Measurements from ENCODE around the gene GBF1.
"Not testable (repeated sequence)": the region's sequence is repeated elsewhere in the genome, so short reads cannot be mapped to it uniquely, and the experiment has no call there.

The GBF1 gene

GRCh38 chr10:102245082-102245931 lies at the start of gene GBF1:
TSS of gene GBF1 (plus strand) at chr10:102245532. CDS start at chr10:102258939, 13,407 bp downstream.
- Mint-ChIP-seq H3K27me3 (peaks cover 21% of the 10 kb centered on the region), H3K36me3 (peaks cover 7% of the 10 kb centered on the region), H3K4me3 (peak within 1 kb of the TSS; percentile 98), H3K27ac (peak within 1 kb of the TSS; percentile 88), H3K4me1 (peaks cover 48% of the 10 kb centered on the region), H3K9me3 (no peaks in the 10 kb centered on the region)
- peak; percentile 97 for ATAC-seq

DNA sequence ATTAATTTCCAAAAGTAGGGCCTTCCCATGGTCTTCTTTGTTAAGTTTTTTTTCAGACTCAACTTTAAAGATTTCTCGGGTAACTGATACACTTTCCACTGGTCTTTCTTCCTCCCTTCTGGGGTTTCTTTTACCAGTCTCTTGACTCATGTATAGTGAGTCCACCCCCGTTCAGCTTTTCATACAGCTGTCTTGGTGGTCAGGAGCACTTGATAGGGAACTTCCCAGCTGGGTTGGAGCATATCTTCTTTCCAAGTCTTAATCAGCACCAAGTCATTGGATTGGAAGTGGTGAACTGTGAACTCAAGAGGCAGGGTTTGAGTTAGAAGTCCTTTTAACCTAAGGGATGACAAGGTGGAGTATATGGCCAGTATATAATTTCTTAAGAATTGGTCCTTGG lies 48.4 kb upstream of the GBF1 start:
- peak; percentile 64 for ATAC-seq
- peaks cover 19% of the 10 kb centered on the region for H3K27me3 Mint-ChIP-seq
- H3K4me3 Mint-ChIP-seq: no peak overlapping the region
- H3K4me1 Mint-ChIP-seq: peaks cover 9% of the 10 kb centered on the region
- H3K27ac Mint-ChIP-seq: no peak overlapping the region
- no peaks in the 10 kb centered on the region for H3K36me3 Mint-ChIP-seq
- peaks cover 4% of the 10 kb centered on the region for H3K9me3 Mint-ChIP-seq

- peaks cover 30% of the 10 kb centered on the region for H3K27me3 Mint-ChIP-seq
- H3K27ac Mint-ChIP-seq: no peak overlapping the region
- H3K4me1 Mint-ChIP-seq: peaks cover 17% of the 10 kb centered on the region
- no peaks in the 10 kb centered on the region for H3K36me3 Mint-ChIP-seq
- ATAC-seq: no peak
- no peaks in the 10 kb centered on the region for H3K9me3 Mint-ChIP-seq
- H3K4me3 Mint-ChIP-seq: no peak overlapping the region
Observed at GRCh38 chr10:102198027-102198426, 47.3 kb upstream of the GBF1 start.

DNA sequence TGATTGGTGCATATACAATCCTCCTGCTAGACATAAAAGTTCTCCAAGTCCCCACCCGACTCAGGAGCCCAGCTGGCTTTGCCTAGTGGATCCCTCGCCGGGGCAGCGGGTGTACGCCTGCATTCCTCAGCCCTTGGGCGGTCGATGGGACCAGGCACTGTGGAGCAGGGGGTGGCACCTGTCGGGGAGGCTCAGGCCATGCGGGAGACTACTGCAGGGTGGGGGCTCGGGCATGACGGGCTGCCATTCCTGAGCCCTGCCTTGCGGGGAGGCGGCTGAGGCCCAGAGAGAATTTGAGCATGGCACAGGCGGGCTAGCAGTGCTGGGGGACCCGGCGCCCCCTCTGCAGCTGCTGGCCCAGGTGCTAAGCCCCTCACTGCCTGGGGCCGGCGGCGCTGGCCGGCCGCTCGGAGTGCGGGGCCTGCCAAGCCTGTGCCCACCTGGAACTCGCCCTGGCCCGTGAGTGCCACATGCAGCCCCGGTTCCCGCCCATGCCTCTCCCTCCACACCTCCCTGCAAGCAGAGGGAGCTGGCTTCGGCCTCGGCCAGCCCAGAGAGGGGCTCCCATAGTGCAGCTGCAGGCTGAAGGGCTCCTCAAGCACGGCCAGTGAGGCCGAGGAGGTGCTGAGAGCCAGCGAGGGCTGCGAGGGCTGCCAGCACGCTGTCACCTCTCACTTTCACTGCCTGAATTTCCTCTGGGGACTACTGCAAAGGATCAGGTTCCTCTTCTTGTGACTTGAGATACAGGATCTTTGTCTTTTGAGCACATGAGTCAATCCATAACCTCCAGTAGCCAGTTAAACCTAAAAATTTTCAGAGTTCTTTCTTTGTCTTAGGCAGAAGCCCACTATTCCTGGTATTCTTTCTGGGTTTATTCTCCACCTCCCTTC lies 44.3 kb upstream of the GBF1 start:
- ATAC-seq: peak; percentile 90
- Mint-ChIP-seq H3K27ac (no peak overlapping the region), H3K36me3 (peaks cover 8% of the 10 kb centered on the region), H3K9me3 (peaks cover 5% of the 10 kb centered on the region), H3K4me1 (peaks cover 17% of the 10 kb centered on the region), H3K4me3 (no peak overlapping the region), H3K27me3 (peaks cover 34% of the 10 kb centered on the region)

DNA sequence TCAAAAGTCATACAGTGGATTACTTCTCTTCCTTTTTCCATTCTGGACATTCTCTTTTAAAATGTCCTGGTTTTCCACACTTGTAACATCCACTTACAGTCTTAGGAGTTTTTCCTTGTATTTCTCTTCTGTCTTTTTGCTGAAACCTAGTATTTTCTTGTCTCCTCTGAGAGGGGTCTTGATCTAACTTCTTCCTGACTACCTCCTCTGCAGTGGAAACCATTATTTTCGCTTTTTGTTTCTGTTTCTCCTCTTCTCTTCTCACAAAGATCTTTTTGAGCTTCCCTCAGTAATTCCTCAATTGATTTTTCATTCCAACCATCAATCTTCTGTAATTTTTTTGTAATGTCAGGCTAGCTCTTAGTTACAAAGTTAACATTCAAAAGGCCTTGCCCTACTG lies 42.9 kb upstream of the GBF1 start:
- Mint-ChIP-seq H3K4me3 (no peak overlapping the region), H3K9me3 (peaks cover 5% of the 10 kb centered on the region), H3K4me1 (peaks cover 17% of the 10 kb centered on the region), H3K27me3 (peaks cover 34% of the 10 kb centered on the region), H3K27ac (peak overlapping the region; percentile 20), H3K36me3 (peaks cover 8% of the 10 kb centered on the region)
- no peak for ATAC-seq

- Mint-ChIP-seq H3K27me3 (peaks cover under 1% of the 10 kb centered on the region), H3K9me3 (peaks cover 5% of the 10 kb centered on the region), H3K4me3 (no peak overlapping the region), H3K27ac (no peak overlapping the region), H3K36me3 (peaks cover 4% of the 10 kb centered on the region), H3K4me1 (peaks cover 5% of the 10 kb centered on the region)
- no peak for ATAC-seq
Observed at GRCh38 chr10:102208311-102209035, 36.9 kb upstream of the GBF1 start.

GRCh38 chr10:102211615-102212299 lies 33.6 kb upstream of the GBF1 start:
- Mint-ChIP-seq H3K9me3 (no peaks in the 10 kb centered on the region), H3K4me1 (peaks cover 11% of the 10 kb centered on the region), H3K27ac (no peak overlapping the region), H3K27me3 (no peaks in the 10 kb centered on the region), H3K36me3 (no peaks in the 10 kb centered on the region), H3K4me3 (no peak overlapping the region)
- ATAC-seq: no peak

DNA sequence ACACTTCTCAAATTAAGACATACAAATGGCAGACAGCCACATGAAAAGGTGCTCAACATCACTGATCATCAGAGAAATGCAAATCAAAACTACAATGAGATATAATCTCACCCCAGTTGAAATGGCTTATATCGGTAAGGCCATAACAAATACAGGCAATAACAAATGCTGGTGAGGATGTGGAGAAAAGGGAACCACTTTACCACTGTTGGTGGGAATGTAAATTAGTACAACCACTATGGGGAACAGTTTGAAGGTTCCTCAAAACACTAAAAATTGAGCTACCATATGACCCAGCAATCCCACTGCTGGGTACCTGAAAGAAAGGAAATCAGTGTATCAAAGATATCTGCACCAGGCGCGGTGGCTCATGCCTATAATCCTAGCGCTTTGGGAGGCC lies 31.7 kb upstream of the GBF1 start:
- ATAC-seq, H3K36me3 Mint-ChIP-seq, H3K4me3 Mint-ChIP-seq, H3K9me3 Mint-ChIP-seq, H3K27ac Mint-ChIP-seq, H3K27me3 Mint-ChIP-seq: not testable (repeated sequence)
- peaks cover 11% of the 10 kb centered on the region for H3K4me1 Mint-ChIP-seq

DNA sequence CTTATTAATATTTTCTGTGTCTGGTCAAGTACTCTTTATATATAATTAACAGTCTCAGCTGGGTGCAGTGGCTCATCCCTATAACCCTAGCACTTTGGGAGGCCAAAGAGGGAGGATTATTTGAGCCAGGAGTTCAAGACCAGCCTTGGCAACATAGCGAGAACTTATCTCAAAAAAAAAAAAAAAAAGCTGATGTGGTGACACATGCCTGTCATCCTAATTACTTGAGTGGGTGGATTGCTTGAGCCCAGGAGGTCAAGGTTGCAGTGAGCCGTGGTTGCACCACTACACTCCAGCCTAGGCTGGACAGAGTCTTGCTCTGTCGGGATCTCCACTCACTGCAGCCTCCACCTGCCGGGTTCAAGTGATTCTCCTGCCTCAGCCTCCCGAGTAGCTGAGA lies 26.0 kb upstream of the GBF1 start:
- no peaks in the 10 kb centered on the region for H3K4me1 Mint-ChIP-seq

DNA sequence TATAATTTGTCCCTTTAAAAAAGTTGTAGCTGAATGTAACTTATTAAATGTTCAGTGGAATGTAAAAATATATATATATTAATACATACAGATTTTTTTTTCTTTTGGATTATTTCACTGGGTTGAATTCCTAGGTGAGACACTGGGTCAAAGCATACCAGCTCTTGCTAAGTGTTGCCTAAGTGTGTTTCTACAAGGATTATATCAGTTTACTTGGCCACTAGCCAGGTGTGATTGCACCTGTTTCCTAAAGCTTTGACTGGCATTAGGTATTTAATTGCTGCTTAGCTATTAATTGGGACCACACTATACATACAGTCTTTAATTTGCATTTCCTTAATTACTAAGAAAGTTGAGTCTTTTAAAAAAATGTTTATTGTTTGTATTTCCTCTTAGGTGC lies 24.7 kb upstream of the GBF1 start:
- Mint-ChIP-seq H3K9me3 (no peaks in the 10 kb centered on the region), H3K4me1 (peaks cover 2% of the 10 kb centered on the region), H3K27me3 (peaks cover 12% of the 10 kb centered on the region), H3K4me3 (no peak overlapping the region), H3K27ac (no peak overlapping the region), H3K36me3 (no peaks in the 10 kb centered on the region)
- ATAC-seq: no peak

More for the DNA sequence above, 26.0 kb upstream of the GBF1 start:
- Mint-ChIP-seq H3K9me3 (no peaks in the 10 kb centered on the region), H3K4me3 (no peak overlapping the region), H3K27ac (no peak overlapping the region), H3K36me3 (no peaks in the 10 kb centered on the region), H3K27me3 (peaks cover 8% of the 10 kb centered on the region)
- no peak for ATAC-seq

- H3K27ac Mint-ChIP-seq: no peak overlapping the region
- ATAC-seq: no peak
- no peak overlapping the region for H3K4me3 Mint-ChIP-seq
- H3K36me3 Mint-ChIP-seq: no peaks in the 10 kb centered on the region
- H3K9me3 Mint-ChIP-seq: no peaks in the 10 kb centered on the region
- H3K27me3 Mint-ChIP-seq: peaks cover 34% of the 10 kb centered on the region
- H3K4me1 Mint-ChIP-seq: peaks cover 17% of the 10 kb centered on the region
Observed at GRCh38 chr10:102222797-102223196, 22.5 kb upstream of the GBF1 start.

DNA sequence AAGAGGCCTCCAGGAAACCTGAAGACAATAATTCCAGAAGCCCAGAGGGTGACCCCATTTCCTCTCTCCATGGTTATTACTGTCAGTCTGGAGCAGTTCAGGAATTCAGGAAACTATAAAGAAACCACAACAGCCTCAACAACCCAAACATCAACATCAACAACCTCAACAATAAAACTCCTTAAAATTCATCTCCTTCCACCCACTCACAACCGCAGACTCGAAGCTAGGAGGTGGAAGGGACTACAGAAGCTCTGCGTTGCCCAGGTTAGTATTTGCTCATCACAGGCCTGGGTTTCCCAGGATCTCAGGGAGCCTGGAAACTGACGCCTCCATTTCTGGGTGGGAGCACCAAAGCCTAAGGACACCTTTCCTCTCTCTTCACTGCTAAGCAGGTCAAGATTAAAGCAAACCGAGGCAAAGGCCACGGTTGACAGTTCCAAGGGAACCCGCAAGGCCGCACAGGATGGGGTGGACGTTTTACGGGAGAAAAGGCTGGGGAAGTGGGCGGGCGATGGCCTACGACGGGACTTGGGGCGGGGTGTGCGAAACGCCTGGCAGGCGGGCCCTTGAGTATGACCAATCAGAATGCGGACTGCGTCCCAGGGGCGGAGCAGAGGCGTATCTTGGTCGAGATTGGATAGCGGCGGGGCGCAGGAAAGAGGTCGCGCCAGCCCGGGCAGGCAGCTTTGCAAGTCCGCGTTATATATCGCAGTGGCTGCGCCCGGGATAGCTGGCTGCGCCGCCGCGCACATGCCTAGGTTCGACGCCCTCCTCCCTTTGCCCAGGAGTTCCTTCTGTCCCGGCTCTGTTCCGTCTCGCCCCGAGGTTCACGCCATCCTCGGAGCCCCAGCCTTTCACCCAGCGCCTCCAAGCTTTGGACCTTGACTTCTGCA lies 19.4 kb upstream of the GBF1 start, which contains the start of gene ELOVL3:
ELOVL3 (plus strand) TSS at position 654 of the 896 bp plus-strand sequence. CDS start 250 bp downstream, outside the sequence.
- Mint-ChIP-seq H3K9me3 (no peaks in the 10 kb centered on the region), H3K4me1 (peaks cover 29% of the 10 kb centered on the region), H3K36me3 (no peaks in the 10 kb centered on the region), H3K4me3 (peak within 1 kb of the TSS; percentile 58), H3K27me3 (peaks cover 65% of the 10 kb centered on the region), H3K27ac (no peak within 1 kb of the TSS)
- peak; percentile 93 for ATAC-seq

- peak overlapping the region; percentile 58 for H3K4me3 Mint-ChIP-seq
- ATAC-seq: no peak
- no peaks in the 10 kb centered on the region for H3K9me3 Mint-ChIP-seq
- peaks cover 34% of the 10 kb centered on the region for H3K4me1 Mint-ChIP-seq
- no peak overlapping the region for H3K27ac Mint-ChIP-seq
- no peaks in the 10 kb centered on the region for H3K36me3 Mint-ChIP-seq
- H3K27me3 Mint-ChIP-seq: peaks cover 71% of the 10 kb centered on the region
Observed at GRCh38 chr10:102226542-102226870, 18.8 kb upstream of the GBF1 start.

DNA sequence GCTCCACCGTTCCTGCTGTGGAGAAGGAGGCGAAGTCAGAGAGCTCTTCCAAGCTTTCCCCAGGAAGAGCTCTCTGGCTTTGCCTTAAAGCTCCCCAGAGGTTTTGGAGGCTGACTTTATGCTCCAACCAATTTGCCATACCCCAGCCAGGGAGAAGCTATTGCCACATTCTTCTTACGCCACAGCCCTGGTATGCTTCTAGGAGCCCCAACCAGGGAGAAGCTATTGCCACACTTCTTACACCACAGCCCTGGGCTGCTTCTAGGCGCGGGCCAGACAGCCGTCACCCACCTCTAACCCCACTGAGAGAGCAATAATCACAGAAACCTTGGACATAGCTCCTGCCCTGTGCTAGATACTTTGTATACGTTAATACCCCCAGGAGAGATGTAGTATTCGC lies 18.3 kb upstream of the GBF1 start:
- no peak overlapping the region for H3K4me3 Mint-ChIP-seq
- no peak for ATAC-seq
- no peaks in the 10 kb centered on the region for H3K9me3 Mint-ChIP-seq
- no peak overlapping the region for H3K27ac Mint-ChIP-seq
- peaks cover 76% of the 10 kb centered on the region for H3K27me3 Mint-ChIP-seq
- no peaks in the 10 kb centered on the region for H3K36me3 Mint-ChIP-seq
- peaks cover 39% of the 10 kb centered on the region for H3K4me1 Mint-ChIP-seq

Measured in stimulated activated memory B cell treated with anti-CD40 and anti-IgM and Interleukin-4, amounts not matched to agents 10 μg/mL and 1 μg/mL and 100 μg/mL, for 72 hours (primary cell).